ENCODE results near the gene TNIP1. TPM values are rescaled to one million over a fixed set of nuclear protein-coding genes. Genes with fewer than 3 reads are reported as not detected.

The TNIP1 gene
- total RNA-seq, 2 experiments from 2014 or later = 51.4 to 77.5 TPM

DNA sequence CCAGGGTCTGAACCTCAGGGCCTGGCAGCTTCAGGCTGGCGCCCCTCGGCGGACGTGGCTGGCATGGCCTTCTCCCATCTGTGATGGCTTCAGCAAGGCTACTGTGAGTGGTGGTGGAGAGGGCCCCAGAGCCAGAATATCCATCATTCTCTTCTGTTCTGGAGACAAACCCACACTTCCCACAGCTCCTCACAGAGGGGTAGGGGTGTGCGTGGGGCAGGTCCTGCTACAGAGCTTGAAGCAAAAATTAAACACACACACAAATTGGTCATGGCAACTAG is 50.8 kb downstream of the TNIP1 start:
- no peaks in the 10 kb centered on the region for H3K9me2 ChIP-seq (ENCODE audit: insufficient read depth, low read length)
- H3K9me3 ChIP-seq (ENCODE audit: low read length) = no peaks in the 10 kb centered on the region
- no peak overlapping the region for H3K4me3 ChIP-seq (ENCODE audit: low read depth, low read length, poor library complexity, severe bottlenecking)
- ChIA-PET POLR2A (no interaction called here), CTCF (ENCODE audit: unreplicated experiment) (no interaction called here)
- no peak overlapping the region for H3K4me2 ChIP-seq (ENCODE audit: low read length)
- H3K27ac ChIP-seq (ENCODE audit: low read depth, low read length, poor library complexity, severe bottlenecking) = no peak overlapping the region
- no peak for TF ChIP-seq EZH2phosphoT487 (IDR thresholded peaks at IDR 0.05; ENCODE audit: borderline replicate concordance, low read depth, low read length)
- no peak for TF ChIP-seq CTCF (conservative IDR thresholded peaks at IDR 0.05; ENCODE audit: low read length)
- TSS peak; percentile 90 for BruUV-seq (replicated peaks)
- no peaks in the 10 kb centered on the region for H4K20me1 ChIP-seq (ENCODE audit: insufficient read depth, low read length)
- H2AFZ ChIP-seq (ENCODE audit: low read length) = no peak overlapping the region
- no peaks in the 10 kb centered on the region for H3K79me2 ChIP-seq (ENCODE audit: insufficient read depth, low read depth, low read length)
- no peak for DNase-seq (ENCODE audit: low spot score)
- intact Hi-C loops (cut with micrococcal nuclease; ENCODE audit: unreplicated experiment) = no loop called here
- no peaks in the 10 kb centered on the region for H3K4me1 ChIP-seq (ENCODE audit: insufficient read depth, low read length, poor library complexity, severe bottlenecking)
- H3K36me3 ChIP-seq (ENCODE audit: insufficient read depth, low read length) = peaks cover 55% of the 10 kb centered on the region

GRCh38 chr5:151029179-151030055 is 51.4 kb downstream of the TNIP1 start:
- Histone ChIP-seq H2AFZ (ENCODE audit: low read length) (no peak overlapping the region), H3K9me3 (ENCODE audit: low read length) (no peaks in the 10 kb centered on the region), H3K4me1 (ENCODE audit: insufficient read depth, low read length, poor library complexity, severe bottlenecking) (no peaks in the 10 kb centered on the region), H3K27ac (ENCODE audit: low read depth, low read length, poor library complexity, severe bottlenecking) (no peak overlapping the region), H3K4me3 (ENCODE audit: low read depth, low read length, poor library complexity, severe bottlenecking) (no peak overlapping the region), H3K9me2 (ENCODE audit: insufficient read depth, low read length) (no peaks in the 10 kb centered on the region), H3K79me2 (ENCODE audit: insufficient read depth, low read depth, low read length) (no peaks in the 10 kb centered on the region), H3K36me3 (ENCODE audit: insufficient read depth, low read length) (peaks cover 49% of the 10 kb centered on the region), H3K4me2 (ENCODE audit: low read length) (no peak overlapping the region), H4K20me1 (ENCODE audit: insufficient read depth, low read length) (no peaks in the 10 kb centered on the region)
- BruUV-seq (replicated peaks) = no TSS peak
- ChIA-PET POLR2A (no interaction called here), CTCF (ENCODE audit: unreplicated experiment) (no interaction called here)
- intact Hi-C loops (cut with micrococcal nuclease; ENCODE audit: unreplicated experiment) = no loop called here
- DNase-seq (ENCODE audit: low spot score) = no peak
- TF ChIP-seq EZH2phosphoT487 (IDR thresholded peaks at IDR 0.05; ENCODE audit: borderline replicate concordance, low read depth, low read length) (no peak), CTCF (conservative IDR thresholded peaks at IDR 0.05; ENCODE audit: low read length) (no peak)

GRCh38 chr5:151028717-151029116 is 52.1 kb downstream of the TNIP1 start:
- BruUV-seq (replicated peaks) = no TSS peak
- H3K79me2 ChIP-seq (ENCODE audit: insufficient read depth, low read depth, low read length) = no peaks in the 10 kb centered on the region
- no peaks in the 10 kb centered on the region for H3K9me2 ChIP-seq (ENCODE audit: insufficient read depth, low read length)
- no peak for TF ChIP-seq CTCF (conservative IDR thresholded peaks at IDR 0.05; ENCODE audit: low read length)
- no peak for TF ChIP-seq EZH2phosphoT487 (IDR thresholded peaks at IDR 0.05; ENCODE audit: borderline replicate concordance, low read depth, low read length)
- no peak overlapping the region for H3K27ac ChIP-seq (ENCODE audit: low read depth, low read length, poor library complexity, severe bottlenecking)
- ChIA-PET CTCF (ENCODE audit: unreplicated experiment) (no interaction called here), POLR2A (interaction anchor here (0.6 kb wide), 1 partner anchor 158 kb away, joined by 3 read pairs; no protein-coding TSS in a partner anchor)
- no peak for DNase-seq (ENCODE audit: low spot score)
- H4K20me1 ChIP-seq (ENCODE audit: insufficient read depth, low read length) = no peaks in the 10 kb centered on the region
- H3K9me3 ChIP-seq (ENCODE audit: low read length) = no peaks in the 10 kb centered on the region
- intact Hi-C loops (cut with micrococcal nuclease; ENCODE audit: unreplicated experiment) = no loop called here
- no peak overlapping the region for H3K4me3 ChIP-seq (ENCODE audit: low read depth, low read length, poor library complexity, severe bottlenecking)
- H3K4me1 ChIP-seq (ENCODE audit: insufficient read depth, low read length, poor library complexity, severe bottlenecking) = no peaks in the 10 kb centered on the region
- H3K36me3 ChIP-seq (ENCODE audit: insufficient read depth, low read length) = peaks cover 42% of the 10 kb centered on the region
- no peak overlapping the region for H2AFZ ChIP-seq (ENCODE audit: low read length)
- no peak overlapping the region for H3K4me2 ChIP-seq (ENCODE audit: low read length)
